Psoas muscle (tissue), 8 donors: ENCODE results near the gene ADAMTS20. TPM values are rescaled to one million over a fixed set of nuclear protein-coding genes. Genes with fewer than 3 reads are reported as not detected.

Source experiments
- ATAC-seq, 4 donors: fragments of 200-7000 bp; cut with Tn5 transposase; one replicate each; pipeline ENCODE4 v1.9.1; 2020; ENCODE audit warnings: moderate library complexity in 3 of 4, mild to moderate bottlenecking in 2 of 4
- DNase-seq, 2 donors: peaks; one replicate each; pipeline ENCODE4 v3.0.0-alpha.2; 2020
- H3K27ac ChIP-seq: fragments of 200-600 bp; one replicate; pipeline ENCODE4 v1.8.0; 2022
- H3K27me3 ChIP-seq, 3 donors: fragments of 200-600 bp in 1 of 3; one replicate each; pipeline versions ENCODE4 v1.6.1 to v1.8.0; 2013 to 2022; ENCODE audit warnings: low read length in 2 of 3, mild to moderate bottlenecking in 2 of 3, moderate library complexity in 1 of 3; ENCODE audit not compliant: insufficient read depth in 3 of 3
- H3K36me3 ChIP-seq, 2 donors: fragments of 200-600 bp in 1 of 2; one replicate each; pipeline versions ENCODE4 v1.6.1 to v1.8.0; 2013 to 2022; ENCODE audit warnings: low read depth in 1 of 2, mild to moderate bottlenecking in 1 of 2, moderate library complexity in 1 of 2; ENCODE audit not compliant: insufficient read depth in 1 of 2
- H3K4me1 ChIP-seq: fragments of 200-600 bp; one replicate; pipeline ENCODE4 v1.8.0; 2022
- H3K4me3 ChIP-seq: fragments of 200-600 bp; one replicate; pipeline ENCODE4 v1.8.0; 2022; ENCODE audit warnings: mild to moderate bottlenecking
- H3K9me3 ChIP-seq: fragments of 200-600 bp; one replicate; pipeline ENCODE4 v1.8.0; 2022
- CTCF ChIP-seq: fragments of 200-600 bp; IDR thresholded peaks from one replicate; pipeline ENCODE4 v1.8.0; 2022; ENCODE audit warnings: antibody characterized with exemption
- WGBS, 3 donors: extraction: QIAGEN DNeasy Blood & Tissue Kit; methylation state at CpG; one replicate each; pipeline versions ENCODE4 v1.1.6 to v1.1.7; 2013; 5-methylcytosine and 5-hydroxymethylcytosine counted together
- intact Hi-C, 2 donors: fragments of 100-400 bp; cut with DNase I; formaldehyde crosslinking; loops; one replicate each; pipeline versions ENCODE4 v1.11.0 to v1.14.2; 2022
- polyA plus RNA-seq, 3 donors: library from polyadenylated mRNA; stranded (reverse); fragments of 200-250 nt; gene quantifications; one replicate each; pipeline ENCODE4 v1.2.3, GENCODE V29; 2013
- total RNA-seq, 4 donors: library from RNA; stranded (reverse); fragmentation: NEBNext Ultra II Directional in 2 of 4; extraction: Animal tissue kit (Norgen Biotek cat#: 25700) in 2 of 4; gene quantifications; one replicate each; pipeline versions ENCODE4 v1.2.1 to v1.2.4, GENCODE V29; 2021 to 2023
- donor health status: healthy with polysubstance abuse.
- donor health status: DM: no; HTN: no; CAD: no; lungs with moderate emphysema.
- donor health status: Bipolar disorder and iron deficiency.
- donor health status: healthy.
- donor health status: DM: yes; HTN: yes; CAD: no.
- donor health status: DM: no; HTN: no; CAD: no.
- donor health status: DM: no; HTN: no; CAD: no.
- donor health status: DM: yes; HTN: yes; CAD: no.

The ADAMTS20 gene
- total and polyA plus RNA-seq, 7 donors, result 0.01 TPM; not detected in 6

- Histone ChIP-seq H3K9me3 (no peaks in the 10 kb centered on the region), H3K4me3 (no peak overlapping the region), H3K4me1 (no peaks in the 10 kb centered on the region), H3K27ac (no peak overlapping the region), H3K36me3 (no peaks in the 10 kb centered on the region), H3K27me3 (no peaks in the 10 kb centered on the region)
- 78 to 80% (median 79%) methylated on average over 4 of the region's 4 CpGs for WGBS, 3 donors
- DNase-seq, result no peak
- intact Hi-C loops, result no loop called here
- ATAC-seq, result no peak
- no peak for TF ChIP-seq CTCF
Observed at GRCh38 chr12:43312991-43313505, 239.0 kb downstream of the ADAMTS20 start.

- Histone ChIP-seq H3K36me3 (no peaks in the 10 kb centered on the region), H3K4me1 (no peaks in the 10 kb centered on the region), H3K9me3 (no peaks in the 10 kb centered on the region), H3K4me3 (no peak overlapping the region), H3K27me3 (no peaks in the 10 kb centered on the region), H3K27ac (no peak overlapping the region)
- intact Hi-C loops, result no loop called here
- ATAC-seq, result no peak
- TF ChIP-seq CTCF, result no peak
- DNase-seq, result no peak
Observed at GRCh38 chr12:43310596-43310995, 241.4 kb downstream of the ADAMTS20 start.

GRCh38 chr12:43309959-43310358, 242.0 kb downstream of the ADAMTS20 start:
- no peak overlapping the region for H3K27ac ChIP-seq
- no peaks in the 10 kb centered on the region for H3K4me1 ChIP-seq
- DNase-seq, result no peak
- no peak overlapping the region for H3K4me3 ChIP-seq
- no peaks in the 10 kb centered on the region for H3K9me3 ChIP-seq
- TF ChIP-seq CTCF, result no peak
- no peaks in the 10 kb centered on the region for H3K27me3 ChIP-seq
- intact Hi-C loops, result no loop called here
- ATAC-seq, result no peak
- no peaks in the 10 kb centered on the region for H3K36me3 ChIP-seq
- 68 to 80% (median 78%) methylated on average over 3 of the region's 3 CpGs for whole genome bisulfite sequencing, 3 donors

GRCh38 chr12:43308776-43309175, 243.2 kb downstream of the ADAMTS20 start:
- H3K36me3 ChIP-seq, result no peaks in the 10 kb centered on the region
- ATAC-seq (no peak), DNase-seq (no peak)
- no peak overlapping the region for H3K27ac ChIP-seq
- no peak for TF ChIP-seq CTCF
- H3K27me3 ChIP-seq, result no peaks in the 10 kb centered on the region
- H3K4me1 ChIP-seq, result no peaks in the 10 kb centered on the region
- WGBS, 3 donors, result 86 to 91% (median 88%) methylated on average over 3 of the region's 3 CpGs
- H3K4me3 ChIP-seq, result no peak overlapping the region
- intact Hi-C loops, result no loop called here
- H3K9me3 ChIP-seq, result no peaks in the 10 kb centered on the region

GRCh38 chr12:43307126-43307525, 244.9 kb downstream of the ADAMTS20 start:
- no peak for TF ChIP-seq CTCF
- 95 to 98% (median 97%) methylated on average over 2 of the region's 2 CpGs for WGBS, 3 donors
- Histone ChIP-seq H3K27me3 (no peaks in the 10 kb centered on the region), H3K27ac (no peak overlapping the region), H3K36me3 (no peaks in the 10 kb centered on the region), H3K4me1 (no peaks in the 10 kb centered on the region), H3K9me3 (no peaks in the 10 kb centered on the region), H3K4me3 (no peak overlapping the region)
- intact Hi-C loops, result no loop called here
- no peak for DNase-seq
- ATAC-seq, result no peak
